ENCODE data around the gene SPDYE5. TPM values are rescaled to one million over a fixed set of nuclear protein-coding genes. Genes with fewer than 3 reads are reported as not detected.
A peak's percentile ranks its signal among the peaks of the same experiment; 100 is the strongest.
"Not testable (repeated sequence)": the region's sequence is repeated elsewhere in the genome, so short reads cannot be mapped to it uniquely, and the experiment has no call there.

The SPDYE5 gene
- polyA plus RNA-seq, 3 donors: 0.20 TPM; not detected in 2

GRCh38 chr7:75527224-75527722 lies 35.2 kb downstream of the SPDYE5 start:
- intact Hi-C loops (cut with micrococcal nuclease): loop anchor here in 1 of 2 donors (5.0 kb wide), 1 partner anchor 115 kb away; no protein-coding TSS in a partner anchor
- WGBS (ENCODE audit: insufficient coverage): 0% methylated on average over 32 of the region's 37 CpGs
- H3K4me3 Mint-ChIP-seq: peak overlapping the region; percentile 92 to 96
- Histone ChIP-seq H4K20me1 (ENCODE audit: insufficient read depth, low read length) (peaks cover 16% of the 10 kb centered on the region), H3K79me2 (ENCODE audit: insufficient read depth, low read length) (peaks cover 32% of the 10 kb centered on the region), H3K4me3 (replicated peaks in 1 of 3; ENCODE audit: low read depth in 2 of 3, low read length in 3 of 3) (peak overlapping the region; percentile 62 to 89 (median 64)), H3K4me1 (ENCODE audit: control insufficient read depth in 1 of 2, insufficient read depth in 2 of 2, low read length in 2 of 2) (peaks cover 17 to 20% of the 10 kb centered on the region in 2 donors), H2AFZ (ENCODE audit: insufficient read depth, low read depth, low read length, poor library complexity, severe bottlenecking) (peak overlapping the region; percentile 94), H3K9ac (ENCODE audit: insufficient read depth, low read length, poor library complexity, severe bottlenecking) (peak overlapping the region; percentile 89), H3K4me2 (replicated peaks; ENCODE audit: extremely low read depth, low read length, poor library complexity, severe bottlenecking) (peak overlapping the region; percentile 86), H3K36me3 (replicated peaks in 1 of 2; ENCODE audit: control insufficient read depth in 1 of 2, insufficient read depth in 2 of 2, low read length in 2 of 2) (peaks cover 20 to 32% of the 10 kb centered on the region in 2 donors), H3K27ac (ENCODE audit: low read depth in 1 of 2, low read length in 2 of 2) (peak overlapping the region; percentile 57 to 84)
- DNase-seq; H3K9me3 Mint-ChIP-seq; H3K27me3 ChIP-seq (ENCODE audit: control insufficient read depth in 2 of 2, insufficient read depth in 2 of 2, low read length in 2 of 2); H3K27me3 Mint-ChIP-seq (ENCODE audit: low read depth in 3 of 3); H3K9me3 ChIP-seq (replicated peaks in 1 of 2; ENCODE audit: control insufficient read depth in 1 of 2, insufficient read depth in 1 of 2, low read length in 2 of 2): not testable (repeated sequence)
- peaks cover 27 to 36% of the 10 kb centered on the region in 2 donors for H3K36me3 Mint-ChIP-seq
- peaks cover 18% of the 10 kb centered on the region for H3K4me1 Mint-ChIP-seq
- H3K27ac Mint-ChIP-seq: peak overlapping the region; percentile 81 to 96 (median 86)

- Mint-ChIP-seq H3K4me3 (no peak overlapping the region), H3K9me3 (no peaks in the 10 kb centered on the region), H3K4me1 (peaks cover 31% of the 10 kb centered on the region), H3K27ac (no peak overlapping the region), H3K27me3 (ENCODE audit: low read depth in 3 of 3) (no peaks in the 10 kb centered on the region), H3K36me3 (peaks cover 5 to 9% of the 10 kb centered on the region in 2 donors)
- intact Hi-C loops (cut with micrococcal nuclease): loop anchor here in 1 of 2 donors (5.0 kb wide), 1 partner anchor 91 kb away; no protein-coding TSS in a partner anchor
- TF ChIP-seq CTCF (IDR thresholded peaks at IDR 0.05): no peak
- no peak overlapping the region for H2AFZ ChIP-seq (ENCODE audit: insufficient read depth, low read depth, low read length, poor library complexity, severe bottlenecking)
- DNase-seq: no peak
- no peak overlapping the region for H3K4me3 ChIP-seq (replicated peaks in 1 of 3; ENCODE audit: low read depth in 2 of 3, low read length in 3 of 3)
- H3K4me1 ChIP-seq (ENCODE audit: control insufficient read depth in 1 of 2, insufficient read depth in 2 of 2, low read length in 2 of 2): peaks cover 28 to 31% of the 10 kb centered on the region in 2 donors
- no peak overlapping the region for H3K4me2 ChIP-seq (replicated peaks; ENCODE audit: extremely low read depth, low read length, poor library complexity, severe bottlenecking)
- peaks cover 3 to 4% of the 10 kb centered on the region in 2 donors for H3K36me3 ChIP-seq (replicated peaks in 1 of 2; ENCODE audit: control insufficient read depth in 1 of 2, insufficient read depth in 2 of 2, low read length in 2 of 2)
- 95% methylated on average over 6 of the region's 6 CpGs for WGBS (ENCODE audit: insufficient coverage)
- H3K27ac ChIP-seq (ENCODE audit: low read depth in 1 of 2, low read length in 2 of 2): no peak overlapping the region
- H3K79me2 ChIP-seq (ENCODE audit: insufficient read depth, low read length): peaks cover 15% of the 10 kb centered on the region
- H3K27me3 ChIP-seq (ENCODE audit: control insufficient read depth in 2 of 2, insufficient read depth in 2 of 2, low read length in 2 of 2): no peaks in the 10 kb centered on the region
- no peaks in the 10 kb centered on the region for H3K9me3 ChIP-seq (replicated peaks in 1 of 2; ENCODE audit: control insufficient read depth in 1 of 2, insufficient read depth in 1 of 2, low read length in 2 of 2)
- H3K9ac ChIP-seq (ENCODE audit: insufficient read depth, low read length, poor library complexity, severe bottlenecking): no peak overlapping the region
- H4K20me1 ChIP-seq (ENCODE audit: insufficient read depth, low read length): peaks cover 9% of the 10 kb centered on the region
These were observed 39.3 kb downstream of the SPDYE5 start for GRCh38 chr7:75531359-75531821.
